ENCODE data around the gene HSPA9. TPM values are rescaled to one million over a fixed set of nuclear protein-coding genes. Genes with fewer than 3 reads are reported as not detected.
"Not testable (repeated sequence)": the region's sequence is repeated elsewhere in the genome, so short reads cannot be mapped to it uniquely, and the experiment has no call there.

HSPA9 gene
- total RNA-seq, 1 experiment from 2014 or later, result 469 TPM

DNA sequence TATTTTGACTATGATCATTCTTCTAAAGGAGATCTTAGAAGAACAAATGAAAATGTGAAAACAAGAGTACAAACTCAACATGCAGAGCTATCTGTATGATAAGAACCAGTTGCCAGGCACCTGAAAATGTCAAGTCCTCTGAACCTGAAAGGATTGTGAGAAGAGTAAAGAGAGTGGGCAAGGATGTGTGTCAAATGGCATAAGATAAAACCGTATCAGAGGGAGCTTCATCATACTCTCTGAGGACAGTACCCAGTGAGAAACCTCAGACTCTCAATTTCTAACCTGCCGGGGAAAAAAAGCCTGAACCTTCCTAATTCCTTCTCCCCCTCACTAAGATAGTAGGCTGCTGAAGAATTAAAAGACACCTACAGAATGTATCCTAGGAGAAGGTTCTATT lies 39.0 kb downstream of the HSPA9 start:
- DNase-seq (ENCODE audit: low read depth), result no peak

- DNase-seq (ENCODE audit: low read depth), result no peak
These were observed 40.9 kb downstream of the HSPA9 start for GRCh38 chr5:138533973-138534941.

- no peak for DNase-seq (ENCODE audit: low read depth)
These were observed 45.4 kb downstream of the HSPA9 start for GRCh38 chr5:138529812-138530211.

DNA sequence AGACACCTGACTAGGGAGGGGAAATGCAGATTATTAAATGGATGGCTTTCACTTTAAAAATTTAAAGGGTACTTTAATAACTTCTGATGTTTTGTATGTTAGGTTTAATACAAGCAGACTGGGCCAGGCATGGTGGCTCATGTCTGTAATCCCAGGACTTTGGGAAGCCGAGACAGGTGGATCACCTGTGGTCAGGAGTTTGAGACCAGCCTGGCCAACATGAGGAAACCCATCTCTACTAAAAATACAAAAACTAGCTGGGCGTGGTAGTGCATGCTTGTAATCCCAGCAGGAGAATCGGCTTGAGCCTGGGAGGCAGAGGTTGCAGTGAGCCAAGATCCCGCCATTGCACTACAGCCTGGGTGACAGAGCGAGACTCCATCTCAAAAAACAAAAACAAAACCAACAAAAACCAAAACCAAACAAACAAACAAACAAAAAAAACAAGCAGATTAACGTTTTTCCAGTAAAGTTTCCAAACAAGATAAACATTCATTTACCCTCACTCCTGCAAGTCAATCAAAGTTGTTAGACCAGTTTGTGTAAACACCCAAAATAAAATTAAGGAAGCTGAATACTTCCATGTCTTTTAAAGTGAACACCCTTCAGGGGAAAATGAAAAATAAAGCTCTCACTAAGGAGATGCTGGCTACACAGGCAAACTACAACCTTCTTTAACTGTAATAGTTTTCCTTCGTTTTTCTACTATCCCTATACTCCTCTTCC lies 46.3 kb downstream of the HSPA9 start:
- DNase-seq (ENCODE audit: low read depth), result no peak

DNA sequence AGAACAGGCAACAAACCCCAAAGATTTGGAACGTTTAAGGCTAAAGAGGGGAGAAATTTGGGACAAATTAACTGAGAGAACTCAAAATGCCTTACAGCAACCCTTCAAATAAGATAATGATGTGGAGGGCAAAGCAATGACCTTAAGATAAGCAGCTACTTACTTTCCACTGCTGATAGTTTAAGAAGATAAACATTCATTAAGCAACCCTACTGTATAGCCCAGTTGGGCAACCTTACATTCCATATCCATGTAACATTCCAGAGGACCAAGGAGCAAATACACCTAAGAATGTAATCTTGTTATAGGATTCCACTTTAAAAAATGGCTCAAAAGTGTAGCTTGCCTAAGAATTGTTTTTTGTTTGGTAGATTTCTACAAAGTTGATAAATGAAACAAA lies 47.0 kb downstream of the HSPA9 start:
- no peak for DNase-seq (ENCODE audit: low read depth)

- DNase-seq (ENCODE audit: low read depth), result no peak
These were observed 48.0 kb downstream of the HSPA9 start for GRCh38 chr5:138527170-138527569.

GRCh38 chr5:138523406-138523805 lies 51.8 kb downstream of the HSPA9 start:
- no peak for DNase-seq (ENCODE audit: low read depth)

DNA sequence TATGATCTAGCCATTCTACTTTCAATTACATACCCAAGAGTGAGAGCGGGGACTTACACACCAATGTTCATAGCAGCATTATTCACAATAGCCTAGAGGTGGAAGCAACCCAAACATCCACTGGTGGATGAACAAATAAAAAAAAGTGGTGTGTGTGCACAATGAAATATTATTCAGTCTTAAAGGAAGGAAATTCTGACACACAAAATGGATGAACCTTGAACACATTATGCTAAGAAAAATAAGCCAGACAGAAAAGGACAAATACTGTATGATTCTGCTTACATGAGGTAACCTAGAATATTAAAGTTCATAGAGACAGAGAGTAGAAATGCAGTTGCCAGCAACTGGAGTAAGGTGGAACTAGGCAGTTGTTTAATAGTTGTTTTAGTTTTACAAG lies 54.2 kb downstream of the HSPA9 start:
- no peak for DNase-seq (ENCODE audit: low read depth)

- no peak for DNase-seq (ENCODE audit: low read depth)
These were observed 57.8 kb downstream of the HSPA9 start for GRCh38 chr5:138517437-138517836.

DNA sequence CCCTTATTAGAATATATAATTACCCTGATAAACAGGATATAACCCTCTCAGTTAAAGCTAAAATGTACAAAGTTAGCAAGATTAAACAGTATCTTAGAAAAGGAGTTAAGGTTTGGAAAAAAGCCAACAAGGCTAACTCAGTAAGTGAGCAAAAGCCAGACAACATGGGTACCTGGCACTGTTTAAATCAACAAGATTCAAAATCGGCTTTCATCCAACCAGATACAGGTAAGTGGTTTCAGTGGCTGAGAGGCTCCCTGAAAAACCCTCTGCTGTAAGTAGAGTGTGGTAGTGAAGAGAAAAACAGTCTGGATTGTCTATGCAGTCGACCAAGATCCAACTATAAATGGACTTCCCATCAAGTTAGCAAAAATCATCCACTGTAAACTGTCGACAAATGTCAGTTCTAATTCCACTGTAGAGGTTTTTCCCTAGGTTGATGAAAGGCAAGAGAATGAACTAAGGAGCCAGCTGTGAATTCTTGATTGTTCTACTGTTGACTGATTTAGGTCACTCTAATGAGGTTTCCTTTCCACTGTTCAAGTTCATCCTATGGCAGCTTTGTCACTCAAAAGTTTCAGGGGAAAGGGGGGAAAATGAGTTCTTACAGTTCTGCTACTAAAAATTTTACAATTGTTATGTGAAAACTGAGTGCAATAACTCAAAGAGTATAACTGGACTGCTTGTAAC lies 59.5 kb downstream of the HSPA9 start:
- DNase-seq (ENCODE audit: low read depth), result no peak

DNA sequence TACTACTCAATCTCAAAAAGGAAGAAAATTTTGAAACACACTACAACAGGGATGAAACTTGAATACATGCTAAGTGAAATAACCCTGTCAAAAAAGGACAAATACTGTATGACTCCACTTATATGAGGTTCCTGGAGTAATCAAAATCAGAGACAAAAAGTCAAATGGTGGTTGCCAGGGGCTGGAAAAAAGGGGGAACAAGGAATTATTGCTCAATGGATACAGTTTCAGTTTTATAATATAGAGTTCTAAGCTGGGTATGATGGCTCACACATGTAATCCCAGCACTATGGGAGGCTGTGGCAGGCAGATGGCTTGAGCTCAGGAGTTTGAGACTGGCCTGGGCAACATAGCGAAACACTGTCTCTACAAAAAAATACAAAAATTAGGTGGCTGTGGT lies 61.2 kb downstream of the HSPA9 start:
- DNase-seq (ENCODE audit: low read depth), result no peak

GRCh38 chr5:138508958-138509357 lies 66.2 kb downstream of the HSPA9 start:
- no peak for DNase-seq (ENCODE audit: low read depth)

DNA sequence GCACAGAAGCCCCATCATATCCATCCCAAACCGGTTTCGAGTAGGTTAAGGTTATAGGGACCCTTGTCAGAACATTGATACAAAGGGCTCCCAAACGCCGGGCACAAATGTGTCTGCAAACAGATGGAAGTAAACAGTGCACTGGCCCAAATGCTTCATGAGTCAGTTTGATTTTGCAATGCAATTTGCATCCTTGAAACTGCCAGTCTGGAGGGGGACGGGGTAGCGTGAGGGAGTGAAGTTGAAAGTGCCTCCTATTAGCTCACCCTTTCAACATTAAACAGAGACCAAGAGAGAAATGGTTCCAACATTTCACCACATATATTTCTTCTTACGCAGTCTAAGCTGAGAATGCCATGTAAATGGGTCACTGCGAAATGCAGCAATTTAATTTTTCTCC lies 67.7 kb downstream of the HSPA9 start:
- not testable (repeated sequence) for DNase-seq (ENCODE audit: low read depth)

- DNase-seq (ENCODE audit: low read depth), result no peak
These were observed 68.6 kb downstream of the HSPA9 start for GRCh38 chr5:138506370-138507306.

DNA sequence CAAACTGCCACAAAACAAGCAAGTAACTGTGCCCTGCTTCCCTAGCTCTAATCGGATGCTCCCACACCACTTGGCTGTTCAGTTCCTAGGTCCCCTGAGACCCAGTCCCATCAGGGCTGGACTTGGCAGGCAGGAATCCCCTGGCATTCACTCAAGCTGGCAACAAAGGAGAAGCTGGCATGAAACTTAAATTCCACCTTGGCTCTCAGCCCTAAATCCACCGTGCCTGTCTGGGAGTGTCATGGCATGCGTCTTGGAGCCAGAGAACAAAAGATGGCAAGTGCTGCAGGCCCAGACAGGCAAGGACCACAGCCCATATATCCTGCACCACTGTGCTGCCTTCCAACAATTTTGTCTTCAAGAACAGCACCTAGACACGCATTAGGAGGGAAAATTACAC lies 70.4 kb downstream of the HSPA9 start:
- DNase-seq (ENCODE audit: low read depth), result no peak

Small RNA genes within 50 kb of the gene (small RNA-seq; reads per million reads assigned to genes)
- gene RF00154 (443 reads per million, percentile 98 among the genes with 10 or more reads in this experiment), gene RF01210 (not detected), gene SNORD63 (1,131 reads per million, percentile 99 among the genes with 10 or more reads in this experiment)

Other genes with a start within 250 kb of the HSPA9 start
- gene CDC25C, start 243.6 kb downstream of the HSPA9 start, total RNA-seq (2014; rRNA removed; shearing (Covaris generic)), result 14.0 and 15.5 TPM in 2 replicates
- 52.9 and 58.0 TPM in 2 replicates for gene FAM53C, start 237.1 kb downstream of the HSPA9 start, total RNA-seq (2014; rRNA removed; shearing (Covaris generic))
- 37.4 and 39.7 TPM in 2 replicates for gene KDM3B, start 222.7 kb downstream of the HSPA9 start, total RNA-seq (2014; rRNA removed; shearing (Covaris generic))
- 1.6 and 2.6 TPM in 2 replicates for gene REEP2, start 136.3 kb downstream of the HSPA9 start, total RNA-seq (2014; rRNA removed; shearing (Covaris generic))
- gene EGR1, start 109.9 kb downstream of the HSPA9 start, total RNA-seq (2014; rRNA removed; shearing (Covaris generic)), result 0.60 and 0.64 TPM in 2 replicates
- gene ETF1, start 32.2 kb downstream of the HSPA9 start, total RNA-seq (2014; rRNA removed; shearing (Covaris generic)), result 188 and 191 TPM in 2 replicates
- 240 and 246 TPM in 2 replicates for gene CTNNA1, start 178.0 kb upstream of the HSPA9 start, total RNA-seq (2014; rRNA removed; shearing (Covaris generic))

Data from HT1080 (cell line).